Anterior cingulate cortex (tissue), 58 donors: ENCODE measurements around the gene HSFX3.
"Not testable (repeated sequence)": the region's sequence is repeated elsewhere in the genome, so short reads cannot be mapped to it uniquely, and the experiment has no call there.

Source experiments
- DNase-seq, 58 donors: peaks; one replicate each; lab custom pipeline; 2025; lab: John Stamatoyannopoulos, UW

HSFX3 gene

DNA sequence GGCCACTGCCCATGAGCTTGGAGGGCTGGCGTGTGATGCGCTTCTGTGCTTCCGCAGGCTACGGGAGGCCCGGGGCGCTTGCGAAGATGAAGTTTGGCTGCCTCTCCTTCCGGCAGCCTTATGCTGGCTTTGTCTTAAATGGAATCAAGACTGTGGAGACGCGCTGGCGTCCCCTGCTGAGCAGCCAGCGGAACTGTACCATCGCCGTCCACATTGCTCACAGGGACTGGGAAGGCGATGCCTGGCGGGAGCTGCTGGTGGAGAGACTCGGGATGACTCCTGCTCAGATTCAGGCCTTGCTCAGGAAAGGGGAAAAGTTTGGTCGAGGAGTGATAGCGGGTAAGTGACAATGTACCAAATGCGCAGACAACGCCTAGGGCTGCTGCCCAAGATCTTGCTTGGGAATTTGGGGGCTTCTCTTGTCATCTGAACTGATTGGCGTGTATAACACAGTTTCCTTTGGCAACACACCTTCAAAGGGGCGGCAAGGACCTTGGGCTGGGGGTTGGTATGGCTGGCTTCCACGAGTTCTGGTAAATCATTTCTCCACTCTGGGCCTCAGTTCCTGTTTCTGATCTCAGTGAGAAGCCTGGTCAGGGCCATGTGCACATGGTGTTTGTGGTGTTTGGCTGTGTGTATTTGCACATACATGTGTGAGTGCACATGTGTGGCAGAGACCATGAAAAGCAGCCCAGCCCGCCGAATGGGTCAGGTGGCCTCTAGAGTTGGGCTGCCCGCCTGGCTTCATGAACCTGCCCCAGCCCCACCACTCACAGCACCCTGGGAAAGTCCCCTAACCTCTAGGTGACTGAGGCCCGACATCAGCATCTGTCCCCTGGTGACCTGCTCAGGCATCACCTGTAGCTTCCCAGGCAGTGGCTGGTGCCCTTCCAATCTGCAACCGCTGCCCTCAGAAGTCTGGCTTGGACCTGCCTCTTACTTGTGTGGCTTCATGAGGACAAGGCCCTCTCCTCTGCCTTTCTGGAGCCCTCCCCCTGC is 3.9 kb downstream of the HSFX3 start:
- DNase-seq: peak in 2 of 58 donors; percentile 1 to 2

DNA sequence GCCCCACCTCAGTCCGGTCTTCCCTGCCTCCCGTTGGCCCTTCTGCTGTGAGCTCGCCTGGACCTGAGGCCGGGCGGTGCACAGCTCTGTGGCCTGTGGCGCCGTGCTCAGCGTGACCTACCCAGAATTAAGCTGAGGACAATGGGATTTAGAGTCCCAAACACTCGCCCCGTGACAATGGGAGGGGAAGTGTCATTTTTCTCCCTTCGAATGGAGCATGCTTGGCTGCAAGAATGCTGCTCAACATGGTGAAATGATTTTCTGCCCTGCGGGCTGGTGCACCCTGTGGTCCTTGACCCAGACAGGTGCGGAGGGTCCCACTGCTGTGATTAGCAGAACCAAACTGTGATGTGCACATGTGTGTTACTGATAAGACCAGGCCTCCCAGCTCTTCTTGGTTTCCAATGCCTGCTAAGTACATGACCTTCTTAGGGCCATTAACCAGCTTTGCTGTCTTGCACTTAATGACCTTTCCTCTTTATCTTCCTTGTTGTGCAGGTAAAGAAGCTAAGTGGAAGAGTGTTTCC is 8.1 kb downstream of the HSFX3 start:
- DNase-seq: no peak

DNA sequence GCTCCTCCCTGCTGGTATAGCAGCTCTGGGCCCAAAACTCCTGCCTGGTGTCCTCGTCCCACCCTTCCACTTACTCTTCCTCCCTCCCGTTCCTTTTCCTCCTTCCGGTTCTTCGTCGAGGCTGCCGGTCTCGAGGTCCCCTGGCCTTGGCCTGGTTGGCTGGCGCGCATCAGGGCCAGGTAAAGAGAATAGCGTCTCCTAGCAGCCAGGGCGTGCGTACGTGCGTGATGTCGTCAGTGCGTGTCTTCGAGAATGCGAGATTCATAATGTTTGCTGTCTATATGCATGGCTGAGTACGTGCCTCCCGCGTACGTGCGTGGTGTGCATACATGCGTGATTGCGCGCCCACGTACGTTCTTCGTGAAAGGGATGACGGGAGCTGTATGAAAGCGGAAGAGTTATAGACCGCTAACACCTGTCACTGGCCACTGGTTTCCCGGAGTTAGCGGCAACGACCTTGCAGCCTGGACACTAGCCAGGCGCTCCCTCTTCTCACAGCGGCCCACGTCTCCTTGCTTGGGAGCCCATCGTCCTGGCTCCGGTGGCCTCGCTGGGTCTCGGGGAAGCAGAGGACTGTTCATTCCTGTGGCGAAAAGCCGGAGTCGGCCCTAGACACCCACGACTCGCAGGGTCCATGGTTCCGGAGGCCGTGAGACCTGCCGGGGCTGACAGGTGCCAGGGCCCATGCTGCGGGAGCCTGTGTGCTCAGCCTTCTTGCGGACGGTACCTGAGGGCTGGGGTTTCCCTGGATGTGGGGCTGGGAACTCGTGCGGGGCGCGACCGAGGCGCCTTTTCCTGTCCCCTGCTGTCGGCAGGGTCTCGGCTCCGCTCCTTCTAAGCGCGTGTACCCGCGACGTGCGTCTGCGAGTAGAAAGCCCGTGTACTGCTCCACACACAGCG is 8.9 kb downstream of the HSFX3 start, which contains the start of gene EOLA1:
Gene EOLA1 (plus strand): TSS at position 392 of the 900 bp plus-strand sequence. CDS start 4,619 bp downstream, outside the sequence.
- DNase-seq: peak in 57 of 58 donors; percentile 22 to 93 (median 84)

DNA sequence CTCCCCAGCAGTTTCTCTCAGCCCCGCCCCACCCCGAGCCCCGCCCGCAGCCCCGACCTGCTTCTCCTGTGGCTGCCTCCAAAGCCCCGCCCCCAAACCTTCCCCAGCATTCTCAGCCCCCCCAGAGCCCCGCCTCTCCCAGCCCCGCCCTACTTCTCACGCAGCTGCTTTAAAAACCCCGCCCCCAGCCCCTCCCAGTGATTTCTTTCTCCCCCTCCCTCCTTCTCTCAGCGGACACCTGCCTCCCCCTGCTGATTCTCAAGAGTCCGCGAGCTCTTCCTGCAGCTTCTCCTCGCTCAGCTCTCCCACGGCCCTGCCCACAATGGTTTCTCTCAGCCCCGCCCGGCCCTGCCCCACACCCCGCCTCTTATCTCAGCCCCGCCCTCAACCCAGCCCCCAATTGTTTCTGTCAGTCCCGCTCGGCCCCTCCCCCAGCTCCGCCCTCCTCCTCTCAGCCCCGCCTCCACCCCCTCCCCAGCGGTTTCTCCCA is 9.5 kb downstream of the HSFX3 start:
- DNase-seq: peak in 57 of 58 donors; percentile 27 to 93 (median 85)

DNA sequence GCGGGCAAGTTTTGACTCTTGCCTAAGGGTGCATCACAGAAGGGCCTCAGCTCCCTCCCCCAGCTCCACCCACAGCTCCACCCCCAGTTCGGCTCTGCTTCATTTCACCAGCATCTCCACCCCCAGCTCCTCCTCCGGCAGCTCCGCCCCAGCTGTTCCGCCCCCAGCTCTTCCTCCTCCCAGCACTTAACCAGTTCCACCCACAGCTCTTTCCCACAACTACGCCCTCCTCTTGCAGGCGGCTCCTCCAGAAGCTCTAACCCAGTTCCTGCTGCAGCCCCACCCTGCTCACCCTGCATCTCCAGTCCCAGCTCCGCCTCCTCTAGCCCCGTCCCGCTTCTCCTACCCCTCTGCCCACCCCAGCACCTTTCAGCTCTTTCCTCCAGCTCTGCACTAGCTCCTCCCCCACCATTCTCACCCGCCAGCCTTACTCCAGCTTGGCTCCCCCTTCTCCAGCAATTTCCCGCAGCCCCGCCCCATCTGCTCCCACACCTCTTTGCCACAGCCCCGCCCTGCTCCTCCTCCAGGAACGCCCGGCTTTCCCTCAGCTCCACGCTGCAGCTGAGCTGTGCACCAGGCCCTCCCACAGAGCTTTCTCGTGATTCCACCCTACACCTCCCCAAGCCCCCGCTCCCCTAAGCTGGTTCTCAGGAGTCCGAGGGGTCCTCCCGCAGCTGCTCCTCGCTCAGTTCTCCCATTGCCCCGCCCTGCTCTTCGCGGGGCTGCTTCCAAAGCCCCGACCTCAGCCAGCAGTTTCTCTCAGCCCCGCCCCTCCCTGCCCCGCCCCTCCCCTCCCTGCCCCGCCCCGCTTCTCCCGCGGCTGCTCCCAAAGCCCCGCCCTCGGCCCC is 10.2 kb downstream of the HSFX3 start:
- peak; percentile 5 to 94 (median 78) for DNase-seq

DNA sequence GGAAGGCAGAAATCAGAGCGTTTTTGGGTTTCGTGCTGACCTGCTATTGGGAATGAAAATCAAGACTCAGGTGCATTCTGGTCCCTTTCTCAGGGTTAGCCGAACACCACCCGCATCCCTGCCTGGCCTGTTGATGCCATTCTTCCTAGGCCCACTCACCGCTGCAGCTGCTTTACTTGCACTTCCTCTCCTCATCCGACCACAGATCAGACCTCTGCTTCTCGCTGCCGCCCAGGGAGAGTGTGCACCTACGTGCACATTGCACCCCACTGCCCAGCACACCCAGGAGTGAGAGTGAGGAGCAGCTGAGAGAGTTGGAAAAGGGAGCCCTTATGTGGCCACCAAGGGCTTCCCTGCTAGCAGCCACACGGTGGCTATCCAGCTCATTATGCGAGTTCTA is 12.2 kb downstream of the HSFX3 start:
- not testable (repeated sequence) for DNase-seq

DNA sequence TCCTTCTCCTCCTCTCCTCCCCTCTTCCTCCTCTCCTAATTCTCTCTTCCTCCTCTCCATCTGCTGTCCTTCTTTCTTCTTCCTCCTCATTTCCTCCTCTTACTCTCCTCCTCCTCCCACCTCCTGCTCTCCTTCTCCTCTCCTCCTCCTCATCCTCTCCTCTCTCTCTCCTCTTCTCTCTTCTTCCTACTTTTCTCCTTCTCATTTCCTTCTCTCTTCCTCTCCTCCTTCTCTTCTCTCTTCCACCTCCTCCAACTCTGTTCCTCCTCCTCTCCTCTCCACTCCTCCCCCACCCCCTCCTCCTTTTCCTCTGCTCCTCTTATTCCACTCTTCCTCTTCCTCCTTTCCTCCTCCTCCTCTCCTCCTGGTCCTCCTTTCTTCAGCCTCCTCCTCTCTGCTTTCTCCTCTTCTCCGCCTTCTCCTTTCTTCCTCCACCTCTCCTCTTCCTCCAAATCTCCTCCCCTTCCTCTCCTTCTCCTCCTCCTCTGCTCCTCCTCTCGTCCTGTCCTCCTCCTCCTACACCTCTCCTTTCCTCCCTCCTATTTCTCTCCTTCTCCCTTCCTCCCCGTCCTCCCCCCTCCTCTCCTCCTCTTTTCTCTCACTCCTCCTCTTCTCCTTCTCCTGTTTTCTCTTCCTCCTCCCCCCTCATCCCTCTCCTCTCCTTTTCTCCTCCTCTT is 14.7 kb downstream of the HSFX3 start:
- DNase-seq: not testable (repeated sequence)

DNA sequence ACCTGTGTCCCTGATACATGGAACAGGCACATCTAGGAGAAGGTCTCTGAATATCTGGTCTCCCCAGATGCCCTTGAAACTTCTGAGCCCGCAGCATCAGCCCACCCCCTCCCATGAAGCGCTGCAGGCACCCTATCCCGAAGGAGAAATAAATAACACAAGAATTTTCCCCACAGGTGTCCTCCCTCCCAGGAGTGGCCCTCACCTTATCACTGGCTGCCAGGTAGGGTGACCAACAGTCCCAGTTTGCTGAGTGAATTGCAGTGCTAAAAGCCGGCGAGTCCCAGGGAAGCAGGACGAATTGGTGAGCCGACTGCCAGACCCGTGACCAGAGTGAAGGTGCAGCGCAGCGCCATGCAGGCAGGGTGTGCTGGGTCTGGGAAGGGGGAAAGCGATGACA is 15.7 kb downstream of the HSFX3 start:
- not testable (repeated sequence) for DNase-seq

DNA sequence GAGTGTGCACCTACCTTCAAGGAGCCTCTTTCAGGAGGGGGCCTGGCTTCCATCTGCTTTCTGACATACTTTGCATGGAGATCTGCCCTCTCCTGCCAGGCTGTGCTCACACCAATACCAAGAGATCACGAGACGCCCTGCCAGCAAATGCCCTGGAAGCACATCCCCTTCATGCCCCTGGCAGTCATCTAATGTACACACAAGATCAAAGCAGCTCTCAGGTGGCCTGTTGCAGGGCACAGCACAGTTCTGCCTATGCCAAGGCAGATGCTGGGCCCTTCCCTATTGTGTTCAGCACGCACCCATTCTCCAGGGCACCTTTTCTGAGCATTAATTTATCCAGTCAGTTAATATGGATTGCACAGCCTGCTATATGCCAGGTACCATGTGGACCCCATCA is 16.9 kb downstream of the HSFX3 start:
- DNase-seq: not testable (repeated sequence)

DNA sequence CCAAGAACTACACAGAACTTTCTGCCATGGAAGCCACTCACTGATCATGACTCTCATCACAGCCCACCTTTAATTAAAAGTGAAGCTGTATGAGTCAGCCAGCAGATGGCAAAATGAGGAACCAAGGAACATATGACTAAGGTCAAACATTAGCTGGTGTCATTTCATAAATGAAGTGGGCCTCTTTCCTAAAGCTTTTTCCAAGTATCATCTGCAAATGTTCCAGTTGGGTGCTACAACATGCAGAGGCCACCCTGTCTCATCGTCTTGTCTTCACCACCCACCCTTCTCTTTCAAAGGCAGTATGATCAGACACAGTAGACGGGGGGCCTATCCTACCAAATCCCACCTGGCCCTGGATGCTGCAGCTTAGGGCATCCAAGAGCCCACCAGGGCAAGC is 18.1 kb downstream of the HSFX3 start:
- DNase-seq: no peak

DNA sequence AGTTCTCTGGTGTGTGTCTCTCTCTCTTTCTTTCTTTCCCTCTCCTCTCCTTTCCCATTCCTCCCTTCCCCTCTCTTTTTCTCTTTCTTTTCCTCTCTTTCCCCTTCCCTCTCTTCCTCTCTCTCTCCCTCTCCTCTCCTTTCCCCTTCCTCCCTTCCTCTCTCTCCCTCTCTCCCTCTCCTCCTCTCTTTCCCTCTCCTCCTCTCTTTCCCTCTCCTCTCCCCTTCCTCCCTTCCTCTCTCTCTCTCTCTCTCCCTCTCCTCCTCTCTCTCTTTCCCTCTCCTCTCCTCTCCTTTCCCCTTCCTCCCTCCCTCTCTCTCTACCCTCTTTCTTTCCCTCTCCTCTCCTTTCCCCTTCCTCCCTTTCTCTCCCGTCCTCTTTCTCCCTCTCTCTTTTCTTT is 21.3 kb downstream of the HSFX3 start:
- no peak for DNase-seq

DNA sequence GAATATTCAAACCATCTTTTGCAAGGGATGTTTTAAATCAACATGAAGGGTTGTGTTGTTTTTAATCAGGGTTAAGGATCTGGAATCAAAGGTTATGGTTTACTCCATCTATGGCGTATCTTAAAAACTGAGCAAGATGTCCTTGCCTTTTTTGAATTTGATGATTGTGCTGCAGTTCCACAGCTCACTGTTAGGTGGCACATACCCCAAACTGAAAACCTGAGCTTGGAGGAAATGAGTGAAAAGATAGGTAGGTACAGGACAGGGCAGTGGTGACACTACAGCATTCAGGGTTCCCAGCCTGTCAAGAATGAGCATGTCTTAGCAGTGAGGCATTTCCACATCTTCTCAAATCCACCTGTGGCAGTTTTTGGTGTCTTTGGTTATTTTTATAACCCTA is 22.0 kb downstream of the HSFX3 start:
- peak in 1 of 58 donors; percentile 22 for DNase-seq

DNA sequence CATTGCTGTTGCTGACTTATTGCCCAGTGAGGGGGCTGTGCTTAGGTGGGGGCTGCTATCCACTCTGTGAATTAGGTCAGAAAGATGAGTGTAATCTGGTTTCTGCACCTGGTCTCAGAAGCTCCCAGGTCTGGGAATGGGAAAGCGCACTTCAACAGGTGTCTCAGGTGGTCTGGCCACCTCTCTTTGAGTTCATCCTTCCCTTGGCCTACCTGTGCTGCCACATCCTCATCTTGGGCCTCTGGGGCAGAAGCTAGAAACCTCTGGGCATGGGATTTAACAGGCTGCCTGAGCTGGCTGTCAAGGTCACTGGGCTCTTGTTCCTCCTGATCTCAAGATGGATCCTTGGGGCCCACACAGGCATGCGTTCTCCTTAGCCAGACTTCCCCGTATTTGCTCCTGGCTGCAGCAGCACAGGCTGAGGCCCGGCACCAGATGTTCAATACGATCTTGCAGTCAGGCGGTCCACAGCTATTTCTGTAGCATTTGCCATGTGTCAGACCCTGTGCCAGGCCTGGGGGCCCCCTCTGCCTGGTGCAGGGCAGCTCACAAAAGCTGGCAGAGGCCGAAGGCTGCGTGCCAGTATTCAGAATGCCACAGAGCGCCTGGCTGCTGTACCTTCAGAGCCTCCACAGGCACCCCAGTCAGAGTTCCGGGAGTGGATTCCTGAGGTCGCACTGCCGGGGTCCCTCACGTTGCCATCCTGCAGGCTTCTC is 23.2 kb downstream of the HSFX3 start:
- not testable (repeated sequence) for DNase-seq

DNA sequence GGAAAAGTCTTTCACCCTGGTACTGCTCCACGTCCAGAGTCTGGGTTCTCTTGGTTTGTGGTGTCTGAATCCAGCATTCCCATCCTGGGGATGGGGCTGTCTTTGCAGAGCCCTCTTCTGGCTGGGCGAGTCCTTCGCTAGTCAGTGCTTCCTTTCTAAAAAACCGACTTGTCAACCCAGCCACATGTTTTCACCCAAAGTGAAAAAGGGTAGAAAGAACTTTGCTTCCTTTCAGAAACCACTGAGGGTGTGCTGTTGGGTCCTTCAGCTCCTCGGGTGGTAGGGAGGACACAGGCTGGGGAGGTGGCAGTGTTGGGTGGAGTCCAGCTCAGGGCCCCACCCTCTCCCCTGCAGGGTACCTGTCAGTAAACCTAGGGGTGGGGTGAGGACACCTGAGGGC is 23.8 kb downstream of the HSFX3 start:
- not testable (repeated sequence) for DNase-seq

DNA sequence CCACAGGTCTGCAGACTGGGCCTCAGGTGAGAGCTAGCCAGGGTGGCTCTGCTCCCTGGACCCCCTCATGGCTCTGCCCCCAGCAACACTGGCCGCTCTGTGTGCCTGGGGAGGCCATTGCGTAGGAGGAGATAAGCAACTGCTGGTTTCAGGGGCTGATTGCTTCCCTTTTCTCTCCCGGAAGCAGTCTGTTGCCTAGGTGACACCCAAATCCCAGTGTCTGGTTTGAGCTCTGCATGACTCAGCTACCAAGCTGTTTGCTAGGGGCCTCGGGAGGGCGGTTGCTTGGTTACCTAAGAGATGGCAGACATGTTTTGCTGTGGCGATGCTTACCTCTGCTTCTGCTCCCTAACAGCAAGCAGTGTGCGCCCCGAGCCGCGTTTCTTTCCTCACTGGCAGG is 24.3 kb downstream of the HSFX3 start:
- DNase-seq: peak in 26 of 58 donors; percentile 1 to 47 (median 12)

DNA sequence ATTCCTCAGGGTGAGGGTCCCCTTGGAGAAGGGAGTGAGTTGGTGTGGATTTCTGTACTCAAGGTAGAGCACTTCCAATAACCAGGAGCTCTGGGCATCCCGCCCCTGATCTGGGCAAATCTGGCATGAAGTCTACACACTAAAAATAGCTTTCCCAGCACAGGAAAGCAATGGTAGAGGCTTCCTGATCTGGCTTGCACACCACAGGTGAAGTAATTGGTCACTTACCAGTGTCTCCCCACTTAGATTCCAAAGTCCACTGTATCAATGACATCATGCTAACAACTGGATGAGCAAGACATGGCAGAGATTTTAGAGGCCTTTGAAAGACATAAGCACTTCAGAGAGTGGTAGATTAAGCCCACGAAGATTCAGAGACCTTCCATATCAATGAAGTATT is 26.8 kb downstream of the HSFX3 start:
- no peak for DNase-seq

DNA sequence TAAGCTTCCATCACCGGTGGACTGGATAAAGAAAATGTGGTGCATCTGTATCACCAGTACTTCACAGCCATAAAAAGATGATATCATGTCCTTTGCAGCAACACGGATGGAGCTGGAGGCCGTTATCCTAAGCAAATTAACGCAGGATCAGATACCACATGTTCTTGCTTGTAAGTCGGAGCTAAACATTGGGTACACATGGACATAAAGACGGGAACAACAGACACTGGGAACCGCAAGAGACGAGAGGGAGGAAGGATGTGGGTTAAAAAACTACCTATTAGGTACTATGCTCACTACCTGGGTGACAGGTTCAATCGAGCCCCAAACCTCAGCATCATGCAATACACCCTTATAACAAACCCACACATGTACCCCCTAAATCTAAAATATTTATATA is 28.3 kb downstream of the HSFX3 start:
- DNase-seq: no peak

DNA sequence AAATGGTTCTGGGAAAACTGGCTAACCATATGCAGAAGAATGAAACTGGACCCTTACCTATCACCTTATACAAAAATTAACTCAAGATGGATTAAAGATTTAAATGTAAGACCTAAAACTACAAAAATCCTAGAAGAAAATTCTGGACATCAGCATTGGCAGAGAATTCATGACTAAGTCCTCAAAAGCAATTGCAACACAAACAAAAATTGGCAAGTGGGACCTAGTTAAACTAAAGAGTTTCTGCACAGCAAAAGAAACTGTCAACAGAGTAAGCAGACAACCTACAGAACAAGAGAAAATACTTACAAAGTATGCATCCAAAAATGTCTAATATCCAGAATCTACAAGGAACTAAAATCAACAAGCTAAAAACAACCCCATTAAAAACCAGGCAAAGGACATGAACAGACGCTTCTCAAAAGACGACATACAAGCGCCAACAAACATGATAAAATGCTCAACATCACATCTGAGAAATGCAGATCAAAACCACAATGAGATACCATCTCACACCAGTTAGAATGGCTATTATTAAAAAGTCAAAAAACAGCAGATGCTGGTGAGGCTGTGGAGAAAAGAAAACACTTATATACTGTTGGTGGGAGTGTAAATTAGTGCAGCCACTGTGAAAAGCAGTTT is 29.0 kb downstream of the HSFX3 start:
- not testable (repeated sequence) for DNase-seq
